GM18499 (cell line): ENCODE results near the gene IGSF6.
"Not testable (repeated sequence)": the region's sequence is repeated elsewhere in the genome, so short reads cannot be mapped to it uniquely, and the experiment has no call there.

Experiments used
- ATAC-seq: cut with Tn5 transposase; IDR thresholded peaks from one replicate; pipeline ENCODE4 v1.9.1; 2021; ENCODE audit warnings: moderate number of reproducible peaks; ENCODE audit not compliant: insufficient read depth, unreplicated experiment

Gene IGSF6

GRCh38 chr16:21631376-21631775 lies 21.0 kb downstream of the IGSF6 start:
- ATAC-seq = not testable (repeated sequence)

- ATAC-seq = not testable (repeated sequence)
Measured at GRCh38 chr16:21630866-21631265, 21.5 kb downstream of the IGSF6 start.

GRCh38 chr16:21629616-21630539 lies 22.5 kb downstream of the IGSF6 start:
- not testable (repeated sequence) for ATAC-seq

GRCh38 chr16:21628772-21629171 lies 23.6 kb downstream of the IGSF6 start:
- ATAC-seq = no peak

- ATAC-seq = no peak
Measured at GRCh38 chr16:21628121-21628726, 24.2 kb downstream of the IGSF6 start.

- no peak for ATAC-seq
Measured at GRCh38 chr16:21626659-21627277, 25.6 kb downstream of the IGSF6 start.

- no peak for ATAC-seq
Measured at GRCh38 chr16:21625026-21625425, 27.4 kb downstream of the IGSF6 start.

- no peak for ATAC-seq
Measured at GRCh38 chr16:21622545-21622944, 29.9 kb downstream of the IGSF6 start.

GRCh38 chr16:21620592-21620991 lies 31.8 kb downstream of the IGSF6 start:
- no peak for ATAC-seq

GRCh38 chr16:21619765-21620425 lies 32.5 kb downstream of the IGSF6 start:
- no peak for ATAC-seq

- no peak for ATAC-seq
Measured at GRCh38 chr16:21618281-21618680, 34.1 kb downstream of the IGSF6 start.

- ATAC-seq = no peak
Measured at GRCh38 chr16:21617607-21618006, 34.8 kb downstream of the IGSF6 start.

- no peak for ATAC-seq
Measured at GRCh38 chr16:21614896-21615295, 37.5 kb downstream of the IGSF6 start.

GRCh38 chr16:21613781-21614180 lies 38.6 kb downstream of the IGSF6 start:
- ATAC-seq = no peak

- ATAC-seq = no peak
Measured at GRCh38 chr16:21613361-21613760, 39.0 kb downstream of the IGSF6 start.

- no peak for ATAC-seq
Measured at GRCh38 chr16:21611556-21612384, 40.6 kb downstream of the IGSF6 start.

- no peak for ATAC-seq
Measured at GRCh38 chr16:21611198-21611555, 41.2 kb downstream of the IGSF6 start.

- ATAC-seq = no peak
Measured at GRCh38 chr16:21610766-21611165, 41.6 kb downstream of the IGSF6 start.

- no peak for ATAC-seq
Measured at GRCh38 chr16:21610006-21610544, 42.3 kb downstream of the IGSF6 start.
